Left ventricle myocardium inferior (tissue), 1 donor: ENCODE results near the gene FMN1. TPM values are rescaled to one million over a fixed set of nuclear protein-coding genes. Genes with fewer than 3 reads are reported as not detected.

Experiments
- DNase-seq: peaks from one replicate; pipeline ENCODE4 v3.0.0-alpha.2; 2020
- H3K27ac ChIP-seq: fragments of 200-600 bp; replicated peaks from 2 replicates; pipeline ENCODE4 v1.8.0; 2021
- H3K27me3 ChIP-seq: fragments of 200-600 bp; 2 replicates; pipeline ENCODE4 v1.8.0; 2021; ENCODE audit warnings: low read depth
- H3K36me3 ChIP-seq: fragments of 200-600 bp; 2 replicates; pipeline ENCODE4 v1.8.0; 2021
- H3K4me1 ChIP-seq: fragments of 200-600 bp; 2 replicates; pipeline ENCODE4 v1.8.0; 2021
- H3K4me3 ChIP-seq: fragments of 200-600 bp; 2 replicates; pipeline ENCODE4 v1.8.0; 2021; ENCODE audit warnings: mild to moderate bottlenecking, moderate library complexity
- H3K9me3 ChIP-seq: fragments of 200-600 bp; replicated peaks from 2 replicates; pipeline ENCODE4 v1.8.0; 2021
- CTCF ChIP-seq: fragments of 200-600 bp; IDR thresholded peaks from 2 replicates; pipeline ENCODE4 v1.8.0; 2021; ENCODE audit warnings: antibody characterized with exemption, mild to moderate bottlenecking, borderline replicate concordance
- intact Hi-C: fragments of 100-400 bp; cut with micrococcal nuclease; formaldehyde crosslinking; loops from one replicate; pipeline ENCODE4 v1.11.0; 2022
- total RNA-seq: library from RNA; stranded (reverse); fragmentation: NEBNext Ultra II Directional; extraction: Animal tissue kit (Norgen Biotek cat#: 25700); gene quantifications from one replicate; pipeline ENCODE4 v1.2.1, GENCODE V29; 2021
- donor health status: DM: no; HTN: yes; CAD: no; lungs with severe emphysema.

FMN1 gene
- total RNA-seq, 1 donor from 2014 or later: 4.5 TPM

- Histone ChIP-seq H3K27ac (peak overlapping the region; percentile 71), H3K27me3 (no peaks in the 10 kb centered on the region), H3K36me3 (no peaks in the 10 kb centered on the region), H3K4me1 (no peaks in the 10 kb centered on the region), H3K4me3 (no peak overlapping the region), H3K9me3 (no peaks in the 10 kb centered on the region)
- no peak for TF ChIP-seq CTCF
- intact Hi-C loops: no loop called here
- DNase-seq: no peak
Measured at GRCh38 chr15:32873284-32874114, 321.0 kb downstream of the FMN1 start.

GRCh38 chr15:32872621-32873283 lies 321.8 kb downstream of the FMN1 start:
- intact Hi-C loops: no loop called here
- Histone ChIP-seq H3K4me3 (no peak overlapping the region), H3K36me3 (no peaks in the 10 kb centered on the region), H3K9me3 (no peaks in the 10 kb centered on the region), H3K4me1 (no peaks in the 10 kb centered on the region), H3K27me3 (no peaks in the 10 kb centered on the region), H3K27ac (peak overlapping the region; percentile 71)
- no peak for TF ChIP-seq CTCF
- DNase-seq: peak; percentile 39

DNA sequence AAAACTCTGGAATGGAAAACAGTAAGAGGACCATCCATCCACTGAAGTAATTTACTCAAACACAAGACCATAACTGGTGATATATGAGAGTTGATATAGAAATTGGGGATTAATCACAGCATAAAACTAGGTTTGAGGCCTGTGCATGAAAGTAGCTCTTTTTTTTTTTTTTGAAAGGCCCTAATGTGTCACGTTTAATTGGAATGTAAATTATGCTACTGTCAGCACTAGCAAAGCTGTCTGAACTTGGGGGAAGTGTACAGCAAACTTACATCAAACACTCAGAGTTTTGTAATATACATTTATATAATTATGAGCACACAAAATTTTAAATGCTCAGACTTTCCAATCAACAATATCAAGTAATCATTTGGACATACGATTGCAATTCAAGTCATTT lies 322.6 kb downstream of the FMN1 start:
- Histone ChIP-seq H3K27me3 (no peaks in the 10 kb centered on the region), H3K9me3 (no peaks in the 10 kb centered on the region), H3K4me1 (no peaks in the 10 kb centered on the region), H3K4me3 (no peak overlapping the region), H3K36me3 (no peaks in the 10 kb centered on the region), H3K27ac (peak overlapping the region; percentile 71)
- intact Hi-C loops: no loop called here
- no peak for TF ChIP-seq CTCF
- no peak for DNase-seq

GRCh38 chr15:32870240-32871033 lies 324.1 kb downstream of the FMN1 start:
- H3K27me3 ChIP-seq: no peaks in the 10 kb centered on the region
- no peak overlapping the region for H3K4me3 ChIP-seq
- H3K36me3 ChIP-seq: no peaks in the 10 kb centered on the region
- TF ChIP-seq CTCF: no peak
- H3K9me3 ChIP-seq: no peaks in the 10 kb centered on the region
- intact Hi-C loops: no loop called here
- no peaks in the 10 kb centered on the region for H3K4me1 ChIP-seq
- H3K27ac ChIP-seq: no peak overlapping the region
- no peak for DNase-seq

GRCh38 chr15:32869776-32870175 lies 324.7 kb downstream of the FMN1 start:
- Histone ChIP-seq H3K27me3 (no peaks in the 10 kb centered on the region), H3K36me3 (no peaks in the 10 kb centered on the region), H3K4me3 (no peak overlapping the region), H3K27ac (no peak overlapping the region), H3K4me1 (no peaks in the 10 kb centered on the region), H3K9me3 (no peaks in the 10 kb centered on the region)
- no peak for TF ChIP-seq CTCF
- no peak for DNase-seq
- intact Hi-C loops: no loop called here
